HCT116 (cell line): Measurements from ENCODE around the gene C10orf105. TPM values are rescaled to one million over a fixed set of nuclear protein-coding genes. Genes with fewer than 3 reads are reported as not detected.

ENCODE experiments used
- ATAC-seq: fragments of 200-7000 bp; cut with Tn5 transposase; 2 replicates; pipeline ENCODE4 v1.9.1; 2020; ENCODE audit warnings: mild to moderate bottlenecking, moderate library complexity
- BruUV-seq: library from RNA; stranded (reverse); fragments of 400-500 nt; replicated peaks from 2 replicates; lab custom pipeline; 2021; lab: Mats Ljungman, UMichigan
- CTCF ChIA-PET: fragments of 300-600 bp; sonication (Branson Sonifier 250); formaldehyde crosslinking; loops from one replicate; lab custom pipeline; 2021; ENCODE audit warnings: antibody characterized with exemption; lab: Charles Lee
- POLR2A ChIA-PET: fragments of 300-600, 350-600 bp; sonication (Branson Sonifier 250); formaldehyde crosslinking; loops from one replicate; lab custom pipeline; 2021; ENCODE audit warnings: antibody characterized with exemption; lab: Charles Lee
- RAD21 ChIA-PET, 2 experiments: fragments of 300-600 bp; sonication (Branson Sonifier 250); formaldehyde crosslinking; loops; one replicate each; lab custom pipeline; 2023; ENCODE audit warnings: low total read pairs in 2 of 2; ENCODE audit not compliant: uncharacterized antibody in 2 of 2, unreplicated experiment in 2 of 2, low non-redundant PET in 1 of 2; lab: Charles Lee
- DNase-seq: peaks from one replicate; pipeline ENCODE4 v3.0.0-alpha.2; 2010; ENCODE audit warnings: low read depth, low spot score
- H2AFZ ChIP-seq: fragments of 200-600 bp; shearing (Covaris generic), sonication (generic); 2 replicates; pipeline ENCODE4 v1.6.1; 2017; ENCODE audit warnings: low read depth, mixed run types, mixed read lengths, antibody characterized with exemption, low read length; ENCODE audit not compliant: poor library complexity, severe bottlenecking
- H3K27ac ChIP-seq: 2 replicates; pipeline ENCODE4 v1.5.1; 2012; ENCODE audit warnings: low read depth, low read length
- H3K27me3 ChIP-seq: fragments of 200-600 bp; sonication (generic); 2 replicates; pipeline ENCODE4 v1.6.1; 2016; ENCODE audit warnings: mixed run types, low read length, mixed read lengths; ENCODE audit not compliant: insufficient read depth
- H3K36me3 ChIP-seq, 2 experiments: fragments of 200-500 bp in 1 of 2; fragments of 200-600 bp in 1 of 2; sonication (Bioruptor generic) in 1 of 2; sonication (generic) in 1 of 2; 2 replicates each; pipeline versions ENCODE4 v1.5.1 to v1.6.1; 2014 to 2016; ENCODE audit warnings: low read length in 2 of 2, inconsistent platforms in 1 of 2, mixed read lengths in 1 of 2, mixed run types in 1 of 2; ENCODE audit not compliant: insufficient read depth in 2 of 2, control insufficient read depth in 1 of 2
- H3K4me1 ChIP-seq, 2 experiments: fragments of 200-600 bp in 1 of 2; sonication (generic) in 1 of 2; 2 replicates each; pipeline versions ENCODE4 v1.5.1 to v1.6.1; 2012 to 2017; ENCODE audit warnings: low read length in 2 of 2, inconsistent platforms in 1 of 2, mild to moderate bottlenecking in 1 of 2, mixed read lengths in 1 of 2, mixed run types in 1 of 2, moderate library complexity in 1 of 2; ENCODE audit not compliant: insufficient read depth in 2 of 2, control insufficient read depth in 1 of 2
- H3K4me2 ChIP-seq: fragments of 200-600 bp; sonication (generic); 2 replicates; pipeline ENCODE4 v1.6.1; 2017; ENCODE audit warnings: mixed run types, low read length, mixed read lengths
- H3K4me3 ChIP-seq, 2 experiments: fragments of 200-600 bp in 1 of 2; sonication (generic) in 1 of 2; replicated peaks in 1 of 2; 2 replicates each; pipeline ENCODE4 v1.5.1; 2011 to 2016; ENCODE audit warnings: low read length in 2 of 2, control low read depth in 1 of 2, low read depth in 1 of 2, mild to moderate bottlenecking in 1 of 2, mixed read lengths in 1 of 2, mixed run types in 1 of 2
- H3K79me2 ChIP-seq: fragments of 200-600 bp; sonication (generic); 2 replicates; pipeline ENCODE4 v1.6.1; 2017; ENCODE audit warnings: mild to moderate bottlenecking, mixed run types, low read length, moderate library complexity, mixed read lengths; ENCODE audit not compliant: insufficient read depth
- H3K9ac ChIP-seq: fragments of 200-600 bp; sonication (generic); 2 replicates; pipeline ENCODE4 v1.6.1; 2016; ENCODE audit warnings: low read length, mixed read lengths
- H3K9me2 ChIP-seq: fragments of 200-600 bp; sonication (generic), shearing (Covaris generic); 2 replicates; pipeline ENCODE4 v1.6.1; 2017; ENCODE audit warnings: mixed run types, mild to moderate bottlenecking, moderate library complexity; ENCODE audit not compliant: insufficient read depth
- H3K9me3 ChIP-seq, 2 experiments: fragments of 200-500 bp in 1 of 2; fragments of 200-600 bp in 1 of 2; sonication (Bioruptor generic) in 1 of 2; sonication (generic) in 1 of 2; 2 replicates each; pipeline ENCODE4 v1.6.1; 2014 to 2017; ENCODE audit warnings: low read length in 2 of 2, mixed read lengths in 2 of 2, inconsistent platforms in 1 of 2, low read depth in 1 of 2, mild to moderate bottlenecking in 1 of 2, mixed run types in 1 of 2, moderate library complexity in 1 of 2; ENCODE audit not compliant: control insufficient read depth in 1 of 2, insufficient read depth in 1 of 2
- H4K20me1 ChIP-seq: fragments of 200-600 bp; sonication (generic), shearing (Covaris generic); 2 replicates; pipeline ENCODE4 v1.6.1; 2017; ENCODE audit warnings: mixed run types, mild to moderate bottlenecking, moderate library complexity; ENCODE audit not compliant: insufficient read depth
- intact Hi-C: fragments of 100-400 bp; cut with micrococcal nuclease; formaldehyde crosslinking; loops from 2 replicates; pipeline ENCODE4 v1.10.0; 2022
- total RNA-seq: library from RNA; stranded (reverse); gene quantifications from one replicate; pipeline ENCODE4 v1.2.1, GENCODE V29; 2021; ENCODE audit not compliant: unreplicated experiment
- TF ChIP-seq, protein P1 (sequence below), 3 experiments: fragments of 200-600 bp in 1 of 3; sonication (generic) in 1 of 3; IDR thresholded peaks in 2 of 3; conservative IDR thresholded peaks in 1 of 3; 2 replicates each; pipeline ENCODE4 v1.5.1; 2012 to 2017; ENCODE audit warnings: low read depth in 2 of 3, low read length in 2 of 3, antibody characterized with exemption in 1 of 3, borderline replicate concordance in 1 of 3, control low read depth in 1 of 3, mild to moderate bottlenecking in 1 of 3, mixed read lengths in 1 of 3, mixed run types in 1 of 3, moderate library complexity in 1 of 3; ENCODE audit not compliant: insufficient read depth in 1 of 3
- TF ChIP-seq, protein P2 (sequence below): IDR thresholded peaks from 2 replicates; pipeline ENCODE4 v1.6.1; 2012; ENCODE audit warnings: low read depth

The C10orf105 gene
- total RNA-seq, 1 experiment from 2014 or later = not detected

DNA sequence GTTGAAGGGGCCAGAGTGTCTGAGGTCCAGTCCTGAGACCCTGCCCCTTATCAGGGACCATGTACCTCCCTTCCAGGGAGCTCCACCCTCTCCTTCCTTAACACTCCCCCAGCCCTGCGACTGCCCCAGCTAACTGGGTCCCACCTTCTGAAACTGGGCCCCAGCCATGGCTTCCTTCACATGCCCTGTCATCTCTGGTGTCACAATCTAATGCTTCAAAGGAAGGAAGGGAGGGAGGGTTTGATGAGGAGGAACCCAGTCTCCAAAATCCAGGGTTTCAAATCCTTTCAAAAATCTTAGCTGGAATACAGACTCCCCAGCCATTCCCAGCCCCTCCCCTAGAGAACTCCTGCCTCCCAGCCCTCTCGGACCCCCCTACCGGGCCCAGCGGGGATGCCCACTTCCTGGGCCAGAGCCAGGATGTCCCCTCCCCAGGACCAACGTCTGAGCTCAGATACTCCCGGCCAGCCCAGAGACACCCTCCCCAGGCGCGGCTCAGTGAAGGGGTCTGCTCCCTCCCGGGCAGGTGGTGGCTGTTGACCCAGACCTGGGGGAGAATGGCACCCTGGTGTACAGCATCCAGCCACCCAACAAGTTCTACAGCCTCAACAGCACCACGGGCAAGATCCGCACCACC lies 18.0 kb downstream of the C10orf105 start:
- H3K79me2 ChIP-seq = no peaks in the 10 kb centered on the region
- no peaks in the 10 kb centered on the region for H3K9me3 ChIP-seq
- no peak overlapping the region for H3K9ac ChIP-seq
- no peak for ATAC-seq
- no peak overlapping the region for H3K4me2 ChIP-seq
- no peaks in the 10 kb centered on the region for H3K9me2 ChIP-seq
- POLR2A ChIA-PET = no interaction called here
- no peak overlapping the region for H2AFZ ChIP-seq
- TF ChIP-seq, protein P1, sequence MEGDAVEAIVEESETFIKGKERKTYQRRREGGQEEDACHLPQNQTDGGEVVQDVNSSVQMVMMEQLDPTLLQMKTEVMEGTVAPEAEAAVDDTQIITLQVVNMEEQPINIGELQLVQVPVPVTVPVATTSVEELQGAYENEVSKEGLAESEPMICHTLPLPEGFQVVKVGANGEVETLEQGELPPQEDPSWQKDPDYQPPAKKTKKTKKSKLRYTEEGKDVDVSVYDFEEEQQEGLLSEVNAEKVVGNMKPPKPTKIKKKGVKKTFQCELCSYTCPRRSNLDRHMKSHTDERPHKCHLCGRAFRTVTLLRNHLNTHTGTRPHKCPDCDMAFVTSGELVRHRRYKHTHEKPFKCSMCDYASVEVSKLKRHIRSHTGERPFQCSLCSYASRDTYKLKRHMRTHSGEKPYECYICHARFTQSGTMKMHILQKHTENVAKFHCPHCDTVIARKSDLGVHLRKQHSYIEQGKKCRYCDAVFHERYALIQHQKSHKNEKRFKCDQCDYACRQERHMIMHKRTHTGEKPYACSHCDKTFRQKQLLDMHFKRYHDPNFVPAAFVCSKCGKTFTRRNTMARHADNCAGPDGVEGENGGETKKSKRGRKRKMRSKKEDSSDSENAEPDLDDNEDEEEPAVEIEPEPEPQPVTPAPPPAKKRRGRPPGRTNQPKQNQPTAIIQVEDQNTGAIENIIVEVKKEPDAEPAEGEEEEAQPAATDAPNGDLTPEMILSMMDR (IDR thresholded peaks at IDR 0.05 in 2 of 3, conservative IDR thresholded peaks at IDR 0.05 in 1 of 3; ENCODE audit: borderline replicate concordance in 1 of 3, insufficient read depth in 1 of 3, low read depth in 2 of 3, low read length in 2 of 3) = no peak
- TF ChIP-seq, protein P2, sequence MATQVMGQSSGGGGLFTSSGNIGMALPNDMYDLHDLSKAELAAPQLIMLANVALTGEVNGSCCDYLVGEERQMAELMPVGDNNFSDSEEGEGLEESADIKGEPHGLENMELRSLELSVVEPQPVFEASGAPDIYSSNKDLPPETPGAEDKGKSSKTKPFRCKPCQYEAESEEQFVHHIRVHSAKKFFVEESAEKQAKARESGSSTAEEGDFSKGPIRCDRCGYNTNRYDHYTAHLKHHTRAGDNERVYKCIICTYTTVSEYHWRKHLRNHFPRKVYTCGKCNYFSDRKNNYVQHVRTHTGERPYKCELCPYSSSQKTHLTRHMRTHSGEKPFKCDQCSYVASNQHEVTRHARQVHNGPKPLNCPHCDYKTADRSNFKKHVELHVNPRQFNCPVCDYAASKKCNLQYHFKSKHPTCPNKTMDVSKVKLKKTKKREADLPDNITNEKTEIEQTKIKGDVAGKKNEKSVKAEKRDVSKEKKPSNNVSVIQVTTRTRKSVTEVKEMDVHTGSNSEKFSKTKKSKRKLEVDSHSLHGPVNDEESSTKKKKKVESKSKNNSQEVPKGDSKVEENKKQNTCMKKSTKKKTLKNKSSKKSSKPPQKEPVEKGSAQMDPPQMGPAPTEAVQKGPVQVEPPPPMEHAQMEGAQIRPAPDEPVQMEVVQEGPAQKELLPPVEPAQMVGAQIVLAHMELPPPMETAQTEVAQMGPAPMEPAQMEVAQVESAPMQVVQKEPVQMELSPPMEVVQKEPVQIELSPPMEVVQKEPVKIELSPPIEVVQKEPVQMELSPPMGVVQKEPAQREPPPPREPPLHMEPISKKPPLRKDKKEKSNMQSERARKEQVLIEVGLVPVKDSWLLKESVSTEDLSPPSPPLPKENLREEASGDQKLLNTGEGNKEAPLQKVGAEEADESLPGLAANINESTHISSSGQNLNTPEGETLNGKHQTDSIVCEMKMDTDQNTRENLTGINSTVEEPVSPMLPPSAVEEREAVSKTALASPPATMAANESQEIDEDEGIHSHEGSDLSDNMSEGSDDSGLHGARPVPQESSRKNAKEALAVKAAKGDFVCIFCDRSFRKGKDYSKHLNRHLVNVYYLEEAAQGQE = no peak
- peaks cover 0 to 3% of the 10 kb centered on the region in 2 experiments; a peak in 1 of 4 replicates for H3K4me1 ChIP-seq
- H3K36me3 ChIP-seq = no peaks in the 10 kb centered on the region
- intact Hi-C loops = no loop called here
- H4K20me1 ChIP-seq = no peaks in the 10 kb centered on the region
- H3K4me3 ChIP-seq = no peak overlapping the region
- H3K27me3 ChIP-seq = no peaks in the 10 kb centered on the region
- H3K27ac ChIP-seq = no peak overlapping the region
- BruUV-seq = no TSS peak
- no peak for DNase-seq
- CTCF ChIA-PET = no interaction called here
- RAD21 ChIA-PET = no interaction called here
